NT2/D1 (cell line): ENCODE measurements around the gene AP2A2.
A peak's percentile ranks its signal among the peaks of the same experiment; 100 is the strongest.

ENCODE experiments used
- DNase-seq: peaks from one replicate; pipeline ENCODE4 v3.0.0-alpha.2; 2011; ENCODE audit warnings: low read depth, low spot score
- H3K27me3 ChIP-seq: 2 replicates; pipeline ENCODE4 v1.6.0; 2011; ENCODE audit warnings: mild to moderate bottlenecking; ENCODE audit not compliant: insufficient read length, insufficient read depth
- H3K36me3 ChIP-seq: 2 replicates; pipeline ENCODE4 v1.6.1; 2011; ENCODE audit warnings: mild to moderate bottlenecking, low read length, mixed read lengths; ENCODE audit not compliant: insufficient read depth, insufficient read length
- H3K4me1 ChIP-seq: 2 replicates; pipeline ENCODE4 v1.5.1; 2011; ENCODE audit not compliant: insufficient read depth, insufficient read length
- H3K4me3 ChIP-seq: 2 replicates; pipeline ENCODE4 v1.5.1; 2011; ENCODE audit warnings: low read depth; ENCODE audit not compliant: insufficient read length
- H3K9ac ChIP-seq: 2 replicates; pipeline ENCODE4 v1.6.0; 2011; ENCODE audit warnings: low read depth; ENCODE audit not compliant: insufficient read length
- H3K9me3 ChIP-seq: 2 replicates; pipeline ENCODE4 v1.5.1; 2011; ENCODE audit warnings: mild to moderate bottlenecking, low read length; ENCODE audit not compliant: insufficient read depth
- SUZ12 ChIP-seq: IDR thresholded peaks from 2 replicates; pipeline ENCODE4 v1.6.1; 2011; ENCODE audit not compliant: insufficient read length, insufficient read depth; ENCODE audit errors: extremely low read depth
- YY1 ChIP-seq: IDR thresholded peaks from 2 replicates; pipeline ENCODE4 v1.6.1; 2011; ENCODE audit not compliant: insufficient read length, insufficient read depth
- ZNF274 ChIP-seq: IDR thresholded peaks from 2 replicates; pipeline ENCODE4 v1.6.1; 2011; ENCODE audit warnings: mild to moderate bottlenecking, low read depth, low read length

The AP2A2 gene

DNA sequence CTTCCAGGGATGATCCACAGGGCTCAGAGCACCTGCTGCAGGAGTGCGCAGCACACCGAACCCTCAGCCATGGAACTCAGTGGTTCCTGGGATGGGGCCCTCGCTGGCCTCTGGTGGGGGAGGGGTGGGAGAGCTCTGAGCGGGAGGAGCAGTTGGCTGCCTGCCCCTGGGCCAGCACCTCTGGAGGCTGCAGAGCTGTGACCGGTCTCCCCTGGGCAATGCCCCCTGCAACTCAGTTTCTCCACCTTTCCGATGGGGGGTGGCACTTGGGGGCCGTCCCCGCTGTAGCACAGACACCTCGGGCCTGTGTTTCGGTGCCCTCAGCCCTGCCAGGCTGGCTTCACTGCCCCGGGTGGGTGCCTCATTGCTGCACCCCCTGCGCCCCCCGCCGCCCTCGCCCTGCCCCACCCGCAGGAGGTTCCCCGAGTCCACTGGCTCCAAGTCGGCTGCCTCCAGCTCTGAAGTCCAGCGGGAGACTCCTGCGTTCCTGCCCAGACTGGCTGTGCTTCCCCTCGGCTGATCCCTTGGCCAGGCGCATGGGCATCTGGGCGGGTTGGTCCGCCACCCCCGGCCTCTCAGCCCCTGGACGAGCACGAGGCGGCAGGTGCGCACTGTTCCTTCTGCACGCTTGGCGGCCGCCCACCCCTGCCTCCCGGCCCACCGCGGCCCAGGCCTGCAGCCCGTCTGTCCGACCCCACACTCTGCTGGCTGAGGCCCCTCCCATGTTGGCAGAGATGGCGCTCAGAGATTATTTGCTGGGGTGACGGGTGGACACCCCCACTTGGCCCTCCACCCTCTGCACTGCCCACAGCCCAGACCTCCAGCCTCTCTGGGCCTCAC, 109.0 kb downstream of the AP2A2 start:
- Histone ChIP-seq H3K4me3 (no peak overlapping the region), H3K9ac (peak overlapping the region; percentile 0), H3K4me1 (peaks cover 8% of the 10 kb centered on the region), H3K9me3 (no peaks in the 10 kb centered on the region), H3K27me3 (no peaks in the 10 kb centered on the region), H3K36me3 (no peaks in the 10 kb centered on the region)
- no peak for TF ChIP-seq SUZ12
- TF ChIP-seq ZNF274 = no peak
- no peak for TF ChIP-seq YY1
- DNase-seq = no peak

DNA sequence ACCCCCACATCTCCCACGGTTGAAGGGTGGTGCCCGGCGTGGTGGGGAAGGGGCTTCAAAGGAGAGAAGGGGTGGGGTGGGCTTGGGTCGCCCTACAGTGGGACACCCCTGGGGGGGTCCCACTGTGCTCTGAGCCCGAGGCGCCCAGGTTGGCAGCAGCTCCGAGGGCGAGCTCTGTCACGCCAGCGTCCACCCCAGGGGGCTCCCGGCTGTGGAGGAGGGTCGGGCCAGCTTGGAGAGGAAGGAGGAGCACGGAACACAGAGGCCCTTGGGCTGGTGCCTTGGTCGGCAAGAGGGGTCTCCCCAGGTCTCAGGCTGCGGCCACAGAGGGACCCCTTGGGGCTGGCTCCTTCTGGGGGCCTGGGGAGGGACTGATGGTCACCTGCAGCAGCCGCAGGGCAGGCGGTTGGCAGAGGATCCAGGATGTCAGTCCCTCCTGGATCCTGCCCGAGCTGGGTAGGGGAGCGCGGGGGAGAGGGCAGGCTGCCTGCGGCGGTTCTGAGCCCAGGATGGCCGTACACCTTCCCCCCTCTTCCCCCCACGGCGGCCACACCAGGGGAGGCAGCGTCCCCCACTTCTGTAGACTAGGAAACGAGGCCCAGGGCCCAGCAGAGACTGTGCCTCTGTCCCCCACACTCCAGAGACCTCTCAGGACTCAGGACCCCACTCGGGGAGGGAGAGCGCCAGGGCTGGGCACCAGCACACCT, 110.1 kb downstream of the AP2A2 start:
- H3K9ac ChIP-seq = no peak overlapping the region
- no peaks in the 10 kb centered on the region for H3K36me3 ChIP-seq
- no peak overlapping the region for H3K4me3 ChIP-seq
- no peak for DNase-seq
- TF ChIP-seq ZNF274 (no peak), SUZ12 (no peak), YY1 (no peak)
- no peaks in the 10 kb centered on the region for H3K9me3 ChIP-seq
- H3K4me1 ChIP-seq = peaks cover 8% of the 10 kb centered on the region
- H3K27me3 ChIP-seq = no peaks in the 10 kb centered on the region

DNA sequence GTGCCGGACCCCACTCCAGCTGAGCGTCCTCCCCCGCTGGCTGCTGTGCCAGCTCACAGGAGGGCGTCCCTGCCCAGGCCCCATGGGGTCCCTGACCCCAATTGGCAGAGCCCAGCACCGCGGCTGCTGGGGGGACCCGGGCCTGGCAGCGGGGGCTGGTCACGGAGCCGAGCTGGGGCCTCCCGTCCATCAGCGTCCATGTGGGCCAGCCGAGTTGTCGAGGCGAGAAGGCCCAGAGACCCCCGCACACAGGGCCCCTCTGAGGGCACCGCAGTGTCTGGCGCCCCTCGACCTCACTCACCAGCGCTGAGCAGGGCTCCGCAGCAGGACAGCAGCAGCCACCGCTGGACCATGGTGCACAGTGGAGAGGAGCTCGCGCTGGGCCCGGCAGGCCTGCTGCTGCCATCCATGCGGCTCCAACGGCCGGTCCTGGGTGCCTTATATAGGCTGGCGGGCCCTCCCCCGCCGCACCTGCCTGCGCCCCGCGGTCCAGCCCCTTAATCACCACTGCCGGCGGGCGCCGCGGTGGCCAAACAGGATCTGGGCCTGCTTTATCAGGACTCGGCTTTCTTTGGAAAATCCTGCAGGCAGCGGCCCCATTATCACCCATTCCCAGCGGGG, 110.7 kb downstream of the AP2A2 start, which contains the start of gene MUC6:
Gene MUC6 (minus strand): TSS at position 416 of the 621 bp plus-strand sequence. CDS start 63 bp downstream, at position 353.
- no peaks in the 10 kb centered on the region for H3K36me3 ChIP-seq
- no peak for TF ChIP-seq YY1
- TF ChIP-seq ZNF274 = no peak
- no peak for TF ChIP-seq SUZ12
- peaks cover 11% of the 10 kb centered on the region for H3K4me1 ChIP-seq
- no peaks in the 10 kb centered on the region for H3K27me3 ChIP-seq
- no peaks in the 10 kb centered on the region for H3K9me3 ChIP-seq
- H3K9ac ChIP-seq = no peak within 1 kb of the TSS
- H3K4me3 ChIP-seq = no peak within 1 kb of the TSS
- no peak for DNase-seq

DNA sequence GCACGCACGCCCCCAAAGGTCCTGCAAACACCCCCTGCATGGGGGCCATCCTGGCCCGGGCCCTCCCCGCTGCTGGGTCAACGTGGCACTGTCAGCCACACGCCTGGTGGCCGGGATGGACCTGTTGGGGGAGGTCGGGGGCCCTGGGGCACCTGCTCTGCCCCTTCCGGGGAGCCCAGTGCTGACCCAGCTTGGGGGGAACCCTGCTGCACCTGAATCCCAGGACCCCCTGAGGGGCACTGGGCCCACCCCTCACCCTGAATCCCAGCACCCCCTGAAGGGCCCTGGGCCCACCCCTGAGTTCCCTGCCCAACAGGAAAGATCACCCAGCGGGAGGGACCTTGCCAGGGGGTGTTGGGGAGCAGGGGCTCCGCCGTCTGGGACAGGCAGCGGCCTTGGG, 111.3 kb downstream of the AP2A2 start:
- H3K4me3 ChIP-seq = no peak overlapping the region
- H3K9ac ChIP-seq = no peak overlapping the region
- no peaks in the 10 kb centered on the region for H3K9me3 ChIP-seq
- DNase-seq = no peak
- TF ChIP-seq YY1 = no peak
- TF ChIP-seq ZNF274 = no peak
- TF ChIP-seq SUZ12 = no peak
- peaks cover 13% of the 10 kb centered on the region for H3K4me1 ChIP-seq
- no peaks in the 10 kb centered on the region for H3K27me3 ChIP-seq
- H3K36me3 ChIP-seq = no peaks in the 10 kb centered on the region

DNA sequence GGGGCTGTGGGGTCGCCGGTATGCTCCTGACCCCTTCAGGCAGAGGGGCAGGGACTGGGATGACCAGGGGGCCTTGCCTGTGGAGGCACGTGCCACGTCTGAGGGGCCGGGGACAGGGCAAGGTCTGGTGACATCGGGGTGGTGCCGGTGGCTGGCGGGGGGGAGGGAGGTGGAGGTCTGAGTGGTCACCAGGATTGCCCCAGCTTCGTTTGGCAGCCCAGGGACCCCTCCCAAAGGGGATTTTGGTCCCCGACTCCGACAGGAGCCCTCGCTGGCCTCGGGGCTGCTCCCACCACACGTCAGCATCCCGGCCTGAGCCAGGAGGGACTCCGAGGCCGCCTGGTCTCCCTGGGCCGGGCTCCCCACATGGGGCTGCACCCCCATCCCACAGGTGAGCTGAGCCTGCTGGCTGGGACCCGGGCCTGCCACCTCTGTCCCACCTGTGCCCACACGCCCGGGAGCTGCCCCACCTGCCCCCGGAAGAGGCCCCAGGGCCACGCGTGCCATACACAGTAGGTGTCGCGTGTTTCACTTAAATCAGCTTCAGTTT, 111.9 kb downstream of the AP2A2 start:
- TF ChIP-seq SUZ12 = no peak
- TF ChIP-seq YY1 = no peak
- no peak overlapping the region for H3K4me3 ChIP-seq
- no peaks in the 10 kb centered on the region for H3K27me3 ChIP-seq

DNA sequence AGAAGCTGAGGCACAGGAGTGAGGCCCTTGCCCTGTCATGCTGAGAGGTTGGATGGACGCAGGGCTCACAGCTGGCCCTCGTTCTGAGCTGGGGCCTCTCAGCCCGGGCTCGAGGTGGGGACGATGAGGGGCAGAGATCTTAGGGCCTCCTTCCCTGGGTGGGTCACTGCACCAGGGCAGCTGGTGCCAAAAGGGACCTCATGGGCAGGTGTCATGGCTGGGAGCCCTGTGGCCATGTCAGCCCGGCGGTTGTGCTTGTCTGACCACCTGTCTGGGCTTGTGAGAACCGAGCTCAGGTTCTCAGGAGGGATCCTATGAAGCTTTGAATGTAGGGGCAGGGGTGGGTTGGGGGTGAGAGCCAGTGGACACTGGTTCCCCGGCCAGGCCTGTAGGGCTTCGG, 112.7 kb downstream of the AP2A2 start:
- H3K9me3 ChIP-seq = no peaks in the 10 kb centered on the region
- no peaks in the 10 kb centered on the region for H3K27me3 ChIP-seq
- peaks cover 13% of the 10 kb centered on the region for H3K4me1 ChIP-seq
- H3K9ac ChIP-seq = no peak overlapping the region
- TF ChIP-seq ZNF274 = no peak
- no peak for TF ChIP-seq YY1
- no peak for TF ChIP-seq SUZ12
- no peaks in the 10 kb centered on the region for H3K36me3 ChIP-seq
- no peak for DNase-seq
- no peak overlapping the region for H3K4me3 ChIP-seq

More for the DNA sequence above, 111.9 kb downstream of the AP2A2 start:
- Histone ChIP-seq H3K9ac (no peak overlapping the region), H3K36me3 (no peaks in the 10 kb centered on the region), H3K4me1 (peaks cover 13% of the 10 kb centered on the region), H3K9me3 (no peaks in the 10 kb centered on the region)
- DNase-seq = no peak

DNA sequence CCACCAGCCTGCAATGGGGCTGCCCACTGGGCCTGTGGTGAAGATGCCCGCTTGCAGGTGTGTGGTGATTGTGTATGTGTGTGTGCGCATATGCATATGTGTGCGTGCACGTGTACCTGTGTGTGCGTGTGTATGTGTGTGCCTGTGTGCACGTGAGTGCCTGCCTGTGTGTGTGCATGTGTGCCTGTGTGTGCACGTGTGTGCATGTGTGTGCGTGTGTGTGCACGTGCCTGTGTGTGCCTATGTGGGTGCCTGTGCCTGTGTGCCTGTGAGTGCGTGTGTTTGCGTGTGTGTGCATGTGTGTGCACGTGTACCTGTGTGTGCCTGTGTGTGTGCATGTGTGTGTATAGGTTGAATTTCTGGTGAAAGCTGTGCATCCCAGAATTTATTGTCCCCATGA, 113.3 kb downstream of the AP2A2 start:
- Histone ChIP-seq H3K4me3 (no peak overlapping the region), H3K27me3 (no peaks in the 10 kb centered on the region), H3K4me1 (peaks cover 13% of the 10 kb centered on the region), H3K9me3 (no peaks in the 10 kb centered on the region), H3K36me3 (no peaks in the 10 kb centered on the region), H3K9ac (peak overlapping the region; percentile 5)
- no peak for DNase-seq
- no peak for TF ChIP-seq SUZ12
